Spleen (tissue), 7 donors: Measurements from ENCODE around the gene PAWR.

Experiments
- POLR2A ChIP-seq, 3 donors: fragments of 450-650 bp; IDR thresholded peaks; one replicate each; pipeline ENCODE4 v1.5.1; 2017; ENCODE audit warnings: antibody characterized with exemption in 3 of 3, mild to moderate bottlenecking in 1 of 3
- TF ChIP-seq, protein P1 (sequence below), 11 experiments: fragments of 200-600 bp in 7 of 11; fragments of 450-650 bp in 4 of 11; sonication (generic) in 4 of 11; IDR thresholded peaks in 8 of 11; conservative IDR thresholded peaks in 3 of 11; 1 replicate in 7 of 11; 2 replicates in 4 of 11; pipeline versions ENCODE4 v1.4.0 to v1.8.0; 2016 to 2021; ENCODE audit warnings: antibody characterized with exemption in 11 of 11, inconsistent platforms in 4 of 11, mild to moderate bottlenecking in 1 of 11
- donor health status: DM: no; HTN: no; CAD: no; lungs with moderate emphysema.
- donor health status: DM: no; HTN: no; CAD: no.
- donor health status: DM: no; HTN: no; CAD: no.

DNA sequence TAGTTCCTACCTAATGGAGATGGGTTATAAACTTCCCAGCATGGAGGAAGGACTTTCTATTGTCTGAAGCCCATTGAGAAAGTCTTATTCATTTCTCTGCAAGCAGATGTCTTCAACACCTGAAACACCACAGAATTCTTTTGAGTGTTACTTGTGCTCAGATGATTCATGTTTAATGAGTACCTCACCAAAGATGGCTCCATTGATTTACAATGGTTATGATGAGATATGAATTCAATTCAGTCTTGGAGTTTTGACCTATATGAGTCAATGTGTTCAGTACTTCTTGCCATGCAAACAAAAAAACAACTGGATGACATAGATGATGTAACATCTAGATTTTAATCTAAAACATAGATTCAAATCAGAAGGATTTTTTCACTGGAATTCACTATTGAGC lies 15.4 kb upstream of the PAWR start:
- TF ChIP-seq, protein P1, sequence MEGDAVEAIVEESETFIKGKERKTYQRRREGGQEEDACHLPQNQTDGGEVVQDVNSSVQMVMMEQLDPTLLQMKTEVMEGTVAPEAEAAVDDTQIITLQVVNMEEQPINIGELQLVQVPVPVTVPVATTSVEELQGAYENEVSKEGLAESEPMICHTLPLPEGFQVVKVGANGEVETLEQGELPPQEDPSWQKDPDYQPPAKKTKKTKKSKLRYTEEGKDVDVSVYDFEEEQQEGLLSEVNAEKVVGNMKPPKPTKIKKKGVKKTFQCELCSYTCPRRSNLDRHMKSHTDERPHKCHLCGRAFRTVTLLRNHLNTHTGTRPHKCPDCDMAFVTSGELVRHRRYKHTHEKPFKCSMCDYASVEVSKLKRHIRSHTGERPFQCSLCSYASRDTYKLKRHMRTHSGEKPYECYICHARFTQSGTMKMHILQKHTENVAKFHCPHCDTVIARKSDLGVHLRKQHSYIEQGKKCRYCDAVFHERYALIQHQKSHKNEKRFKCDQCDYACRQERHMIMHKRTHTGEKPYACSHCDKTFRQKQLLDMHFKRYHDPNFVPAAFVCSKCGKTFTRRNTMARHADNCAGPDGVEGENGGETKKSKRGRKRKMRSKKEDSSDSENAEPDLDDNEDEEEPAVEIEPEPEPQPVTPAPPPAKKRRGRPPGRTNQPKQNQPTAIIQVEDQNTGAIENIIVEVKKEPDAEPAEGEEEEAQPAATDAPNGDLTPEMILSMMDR (IDR thresholded peaks at IDR 0.05 in 8 of 11, conservative IDR thresholded peaks at IDR 0.05 in 3 of 11): no peak
- no peak for TF ChIP-seq POLR2A (IDR thresholded peaks at IDR 0.05)
